ENCODE data around the gene KITLG.

KITLG gene

GRCh38 chr12:88623777-88624548 lies 43.7 kb upstream of the KITLG start:
- no peaks in the 10 kb centered on the region for H3K4me1 ChIP-seq
- H3K36me3 ChIP-seq: no peaks in the 10 kb centered on the region
- H3K9me3 ChIP-seq: no peaks in the 10 kb centered on the region
- H3K27ac ChIP-seq: no peak overlapping the region
- H3K4me3 ChIP-seq: no peak overlapping the region
- no peak for TF ChIP-seq CTCF (IDR thresholded peaks at IDR 0.05)
- DNase-seq: no peak
- intact Hi-C loops (cut with DNase I; ENCODE audit: low total_unique reads): no loop called here
- no peaks in the 10 kb centered on the region for H3K27me3 ChIP-seq

GRCh38 chr12:88617352-88617751 lies 37.1 kb upstream of the KITLG start:
- Histone ChIP-seq H3K4me1 (no peaks in the 10 kb centered on the region), H3K36me3 (no peaks in the 10 kb centered on the region), H3K4me3 (no peak overlapping the region), H3K9me3 (no peaks in the 10 kb centered on the region), H3K27ac (no peak overlapping the region), H3K27me3 (no peaks in the 10 kb centered on the region)
- intact Hi-C loops (cut with DNase I; ENCODE audit: low total_unique reads): no loop called here
- DNase-seq: no peak
- TF ChIP-seq CTCF (IDR thresholded peaks at IDR 0.05): no peak

GRCh38 chr12:88615490-88615889 lies 35.2 kb upstream of the KITLG start:
- intact Hi-C loops (cut with DNase I; ENCODE audit: low total_unique reads): no loop called here
- Histone ChIP-seq H3K9me3 (peaks cover 0 to 3% (median 0%) of the 10 kb centered on the region in 3 donors), H3K4me3 (no peak overlapping the region), H3K4me1 (no peaks in the 10 kb centered on the region), H3K27ac (no peak overlapping the region), H3K36me3 (no peaks in the 10 kb centered on the region), H3K27me3 (no peaks in the 10 kb centered on the region)
- DNase-seq: no peak
- no peak for TF ChIP-seq CTCF (IDR thresholded peaks at IDR 0.05)

GRCh38 chr12:88604646-88605045 lies 24.4 kb upstream of the KITLG start:
- TF ChIP-seq CTCF (IDR thresholded peaks at IDR 0.05): no peak
- no peak for DNase-seq
- intact Hi-C loops (cut with DNase I; ENCODE audit: low total_unique reads): no loop called here

GRCh38 chr12:88600272-88600671 lies 20.0 kb upstream of the KITLG start:
- DNase-seq: no peak
- TF ChIP-seq CTCF (IDR thresholded peaks at IDR 0.05): no peak
- intact Hi-C loops (cut with DNase I; ENCODE audit: low total_unique reads): no loop called here

More at GRCh38 chr12:88604646-88605045, 24.4 kb upstream of the KITLG start:
- H3K4me3 ChIP-seq: no peak overlapping the region
- H3K27me3 ChIP-seq: no peaks in the 10 kb centered on the region
- no peaks in the 10 kb centered on the region for H3K36me3 ChIP-seq
- H3K27ac ChIP-seq: no peak overlapping the region
- H3K9me3 ChIP-seq: peaks cover 0 to 6% (median 0%) of the 10 kb centered on the region in 3 donors
- no peaks in the 10 kb centered on the region for H3K4me1 ChIP-seq

More at GRCh38 chr12:88600272-88600671, 20.0 kb upstream of the KITLG start:
- Histone ChIP-seq H3K36me3 (no peaks in the 10 kb centered on the region), H3K27ac (no peak overlapping the region), H3K9me3 (no peaks in the 10 kb centered on the region), H3K4me1 (no peaks in the 10 kb centered on the region), H3K4me3 (no peak overlapping the region), H3K27me3 (no peaks in the 10 kb centered on the region)
